Upper lobe of right lung (tissue), 1 donor: Measurements from ENCODE around the gene ATXN7. TPM values are rescaled to one million over a fixed set of nuclear protein-coding genes. Genes with fewer than 3 reads are reported as not detected.

Experiments
- ATAC-seq: fragments of 200-7000 bp; cut with Tn5 transposase; one replicate; pipeline ENCODE4 v1.9.1; 2020; ENCODE audit warnings: mild to moderate bottlenecking, moderate library complexity
- DNase-seq: peaks from one replicate; pipeline ENCODE4 v3.0.0-alpha.2; 2020
- H3K27ac ChIP-seq: fragments of 200-600 bp; one replicate; pipeline ENCODE4 v1.8.0; 2022
- H3K27me3 ChIP-seq: fragments of 200-600 bp; one replicate; pipeline ENCODE4 v1.8.0; 2022; ENCODE audit warnings: mild to moderate bottlenecking
- H3K36me3 ChIP-seq: fragments of 200-600 bp; one replicate; pipeline ENCODE4 v1.8.0; 2022
- H3K4me1 ChIP-seq: fragments of 200-600 bp; one replicate; pipeline ENCODE4 v1.8.0; 2022
- H3K4me3 ChIP-seq: fragments of 200-600 bp; one replicate; pipeline ENCODE4 v1.8.0; 2022; ENCODE audit warnings: mild to moderate bottlenecking
- H3K9me3 ChIP-seq: fragments of 200-600 bp; one replicate; pipeline ENCODE4 v1.8.0; 2022
- CTCF ChIP-seq: fragments of 200-600 bp; IDR thresholded peaks from one replicate; pipeline ENCODE4 v1.8.0; 2022; ENCODE audit warnings: antibody characterized with exemption
- intact Hi-C: fragments of 100-400 bp; cut with DNase I; formaldehyde crosslinking; loops from one replicate; pipeline ENCODE4 v1.11.0; 2022
- total RNA-seq: library from RNA; stranded (reverse); fragmentation: NEBNext Ultra II Directional; extraction: Animal tissue kit (Norgen Biotek cat#: 25700); gene quantifications from one replicate; pipeline ENCODE4 v1.2.1, GENCODE V29; 2021
- donor health status: DM: no; HTN: yes; CAD: no; lungs with severe emphysema.

Gene ATXN7
- total RNA-seq, 1 donor from 2014 or later, result 35.5 TPM

DNA sequence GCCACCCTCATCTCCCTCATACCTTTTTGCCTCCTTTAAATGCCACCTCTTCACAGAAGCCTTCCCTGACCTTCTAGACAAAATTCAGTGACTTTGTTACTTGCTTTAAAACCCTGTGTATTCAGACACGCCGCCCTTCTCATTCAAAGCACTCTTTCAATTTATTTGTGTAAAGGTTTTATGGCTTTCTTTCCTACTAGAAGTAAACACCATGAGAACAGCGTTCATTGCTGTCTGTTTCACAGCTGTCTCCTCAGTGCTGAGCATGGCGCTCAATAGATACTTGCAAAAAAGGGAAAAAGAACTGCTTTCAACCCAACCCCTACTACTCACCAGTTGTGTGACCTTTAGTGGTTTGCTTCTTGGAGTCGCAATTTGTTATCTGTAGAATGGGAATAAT lies 17.0 kb downstream of the ATXN7 start:
- intact Hi-C loops, result no loop called here
- TF ChIP-seq CTCF, result no peak
- no peak for DNase-seq
- Histone ChIP-seq H3K27me3 (no peaks in the 10 kb centered on the region), H3K4me3 (no peak overlapping the region), H3K36me3 (no peaks in the 10 kb centered on the region), H3K27ac (no peak overlapping the region), H3K4me1 (peaks cover under 1% of the 10 kb centered on the region), H3K9me3 (no peaks in the 10 kb centered on the region)
- ATAC-seq, result no peak

GRCh38 chr3:63886858-63887257 lies 23.2 kb downstream of the ATXN7 start:
- H3K4me3 ChIP-seq, result no peak overlapping the region
- H3K27ac ChIP-seq, result no peak overlapping the region
- no peak for DNase-seq
- H3K9me3 ChIP-seq, result no peaks in the 10 kb centered on the region
- H3K36me3 ChIP-seq, result no peaks in the 10 kb centered on the region
- intact Hi-C loops, result no loop called here
- no peaks in the 10 kb centered on the region for H3K27me3 ChIP-seq
- no peak for TF ChIP-seq CTCF
- H3K4me1 ChIP-seq, result peaks cover 15% of the 10 kb centered on the region
- ATAC-seq, result peak; percentile 65

GRCh38 chr3:63891518-63891917 lies 27.9 kb downstream of the ATXN7 start:
- no peak overlapping the region for H3K27ac ChIP-seq
- intact Hi-C loops, result no loop called here
- no peak for ATAC-seq
- no peaks in the 10 kb centered on the region for H3K27me3 ChIP-seq
- no peak for TF ChIP-seq CTCF
- H3K4me1 ChIP-seq, result peaks cover 10% of the 10 kb centered on the region
- DNase-seq, result no peak
- H3K4me3 ChIP-seq, result no peak overlapping the region
- H3K36me3 ChIP-seq, result no peaks in the 10 kb centered on the region
- no peaks in the 10 kb centered on the region for H3K9me3 ChIP-seq

DNA sequence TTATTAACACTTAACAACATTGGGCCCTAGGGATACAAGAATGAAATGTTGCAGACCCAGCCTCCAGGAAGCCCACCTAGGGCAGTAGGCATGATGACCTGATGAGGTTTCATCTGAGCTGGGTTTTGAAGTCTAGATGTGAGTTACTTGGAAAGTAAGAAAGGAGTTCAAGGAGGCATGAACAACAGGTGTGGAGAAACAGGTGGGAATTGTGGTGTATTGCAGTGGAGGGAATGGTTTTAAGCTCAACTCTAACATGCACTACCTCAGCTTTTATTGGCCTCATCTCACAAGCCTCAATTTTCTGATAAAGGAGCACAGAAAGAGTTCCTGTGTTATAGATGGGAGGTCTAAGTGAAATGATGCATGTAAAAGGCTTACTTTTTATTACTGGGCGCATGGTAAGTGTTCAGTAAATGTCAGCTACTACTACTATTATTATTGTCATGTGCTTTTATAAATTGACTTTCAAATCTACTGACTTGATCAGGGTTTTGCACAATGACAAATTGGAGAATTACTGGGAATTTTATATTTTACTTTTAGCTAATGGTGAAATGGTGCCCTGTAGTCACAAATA lies 29.2 kb downstream of the ATXN7 start:
- H3K4me3 ChIP-seq, result no peak overlapping the region
- H3K27me3 ChIP-seq, result no peaks in the 10 kb centered on the region
- TF ChIP-seq CTCF, result no peak
- H3K36me3 ChIP-seq, result no peaks in the 10 kb centered on the region
- ATAC-seq (no peak), DNase-seq (no peak)
- no peaks in the 10 kb centered on the region for H3K9me3 ChIP-seq
- peaks cover 9% of the 10 kb centered on the region for H3K4me1 ChIP-seq
- intact Hi-C loops, result no loop called here
- H3K27ac ChIP-seq, result no peak overlapping the region

DNA sequence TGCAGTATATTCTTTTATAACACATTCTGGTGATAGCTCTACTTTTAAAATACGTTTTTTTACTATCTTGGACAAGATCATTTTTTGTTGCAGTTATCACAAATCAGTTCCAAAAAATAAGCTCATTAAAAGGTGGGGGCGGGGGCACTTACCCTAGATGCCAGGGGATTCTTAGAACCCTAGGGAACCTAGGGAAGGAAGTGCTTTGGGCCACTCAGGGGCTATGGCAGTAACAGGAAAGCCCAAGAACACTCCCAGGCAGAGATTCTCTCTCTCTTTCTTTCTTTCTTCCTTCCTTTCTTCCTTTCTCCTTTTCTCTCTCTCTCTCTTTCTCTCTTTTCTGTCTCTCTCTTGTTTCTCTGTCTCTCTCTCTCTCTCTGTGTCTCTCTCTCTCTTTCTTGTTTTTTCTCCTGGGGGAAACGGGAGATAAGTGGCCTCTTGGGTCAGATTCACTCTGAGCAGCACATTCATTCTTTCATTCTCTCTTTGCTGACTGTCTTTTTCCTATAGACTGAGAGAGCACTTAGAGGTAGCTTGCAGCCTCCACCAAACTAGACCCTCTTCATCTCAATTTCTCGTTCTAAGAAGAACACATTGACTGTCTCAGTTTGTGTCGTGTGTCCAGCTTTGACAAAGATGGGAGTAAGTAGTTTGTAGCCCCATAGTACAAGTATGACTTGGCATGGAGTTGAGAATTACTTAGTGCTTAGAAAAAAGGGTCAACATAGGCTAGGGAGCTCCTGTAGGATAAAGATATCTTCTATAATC lies 31.9 kb downstream of the ATXN7 start:
- Histone ChIP-seq H3K4me3 (no peak overlapping the region), H3K9me3 (no peaks in the 10 kb centered on the region), H3K27ac (no peak overlapping the region), H3K36me3 (peaks cover 16% of the 10 kb centered on the region), H3K4me1 (peaks cover 9% of the 10 kb centered on the region), H3K27me3 (no peaks in the 10 kb centered on the region)
- intact Hi-C loops, result no loop called here
- ATAC-seq, result no peak
- DNase-seq, result no peak
- TF ChIP-seq CTCF, result no peak
